Measurements from ENCODE around the gene ABCC5. TPM values are rescaled to one million over a fixed set of nuclear protein-coding genes. Genes with fewer than 3 reads are reported as not detected.

ABCC5 gene
- total and polyA plus RNA-seq, 2 of the 8 experiments (the other 6 are each of a cell fraction or from before 2014, with no cell fraction given): 25.3 to 40.8 TPM

GRCh38 chr3:183958775-183959174 is 58.9 kb downstream of the ABCC5 start (continued):
- no peak for TF ChIP-seq CHD7 (IDR thresholded peaks at IDR 0.05; ENCODE audit: insufficient replicate concordance, low read length)
- TF ChIP-seq ATF2 (IDR thresholded peaks at IDR 0.05; ENCODE audit: low read length): no peak
- TF ChIP-seq ZNF274 (IDR thresholded peaks at IDR 0.05; ENCODE audit: borderline replicate concordance, extremely low read depth, low read length): no peak
- TF ChIP-seq KDM4A (IDR thresholded peaks at IDR 0.05; ENCODE audit: low read depth, low read length, severe bottlenecking): no peak

All from H1 (cell line).